ENCODE measurements around the gene HPCAL1.

The HPCAL1 gene

GRCh38 chr2:10274376-10274775 is 28.3 kb upstream of the HPCAL1 start:
- Mint-ChIP-seq H3K27ac (no peak overlapping the region), H3K4me1 (ENCODE audit: low read depth in 2 of 2) (peaks cover 18 to 20% of the 10 kb centered on the region in 2 donors), H3K9me3 (no peaks in the 10 kb centered on the region), H3K36me3 (ENCODE audit: insufficient read depth) (peaks cover 6% of the 10 kb centered on the region), H3K4me3 (no peak overlapping the region), H3K27me3 (no peaks in the 10 kb centered on the region)
- ATAC-seq (replicated peaks) (no peak), DNase-seq (no peak)

- no peaks in the 10 kb centered on the region for H3K27me3 Mint-ChIP-seq
- H3K36me3 Mint-ChIP-seq (ENCODE audit: insufficient read depth): peaks cover 6% of the 10 kb centered on the region
- H3K4me3 Mint-ChIP-seq: no peak overlapping the region
- DNase-seq (no peak), ATAC-seq (replicated peaks) (no peak)
- peaks cover 18 to 22% of the 10 kb centered on the region in 2 donors for H3K4me1 Mint-ChIP-seq (ENCODE audit: low read depth in 2 of 2)
- H3K27ac Mint-ChIP-seq: no peak overlapping the region
- no peaks in the 10 kb centered on the region for H3K9me3 Mint-ChIP-seq
Measured at GRCh38 chr2:10274983-10275802, 27.5 kb upstream of the HPCAL1 start.

GRCh38 chr2:10276481-10277292 is 26.0 kb upstream of the HPCAL1 start:
- Mint-ChIP-seq H3K4me3 (peak overlapping the region; percentile 13 to 51), H3K9me3 (no peaks in the 10 kb centered on the region), H3K4me1 (ENCODE audit: low read depth in 2 of 2) (peaks cover 18 to 20% of the 10 kb centered on the region in 2 donors), H3K36me3 (ENCODE audit: insufficient read depth) (peaks cover 3% of the 10 kb centered on the region), H3K27me3 (no peaks in the 10 kb centered on the region), H3K27ac (peak overlapping the region; percentile 37 to 87)
- DNase-seq (no peak), ATAC-seq (replicated peaks) (no peak)

GRCh38 chr2:10277293-10278028 is 25.2 kb upstream of the HPCAL1 start:
- no peaks in the 10 kb centered on the region for H3K9me3 Mint-ChIP-seq
- DNase-seq: no peak
- H3K27me3 Mint-ChIP-seq: no peaks in the 10 kb centered on the region
- H3K4me3 Mint-ChIP-seq: peak overlapping the region; percentile 13 to 51
- H3K27ac Mint-ChIP-seq: peak overlapping the region; percentile 37 to 87
- peaks cover 18% of the 10 kb centered on the region in 2 donors for H3K4me1 Mint-ChIP-seq (ENCODE audit: low read depth in 2 of 2)
- peaks cover 3% of the 10 kb centered on the region for H3K36me3 Mint-ChIP-seq (ENCODE audit: insufficient read depth)
- ATAC-seq (replicated peaks): no peak

DNA sequence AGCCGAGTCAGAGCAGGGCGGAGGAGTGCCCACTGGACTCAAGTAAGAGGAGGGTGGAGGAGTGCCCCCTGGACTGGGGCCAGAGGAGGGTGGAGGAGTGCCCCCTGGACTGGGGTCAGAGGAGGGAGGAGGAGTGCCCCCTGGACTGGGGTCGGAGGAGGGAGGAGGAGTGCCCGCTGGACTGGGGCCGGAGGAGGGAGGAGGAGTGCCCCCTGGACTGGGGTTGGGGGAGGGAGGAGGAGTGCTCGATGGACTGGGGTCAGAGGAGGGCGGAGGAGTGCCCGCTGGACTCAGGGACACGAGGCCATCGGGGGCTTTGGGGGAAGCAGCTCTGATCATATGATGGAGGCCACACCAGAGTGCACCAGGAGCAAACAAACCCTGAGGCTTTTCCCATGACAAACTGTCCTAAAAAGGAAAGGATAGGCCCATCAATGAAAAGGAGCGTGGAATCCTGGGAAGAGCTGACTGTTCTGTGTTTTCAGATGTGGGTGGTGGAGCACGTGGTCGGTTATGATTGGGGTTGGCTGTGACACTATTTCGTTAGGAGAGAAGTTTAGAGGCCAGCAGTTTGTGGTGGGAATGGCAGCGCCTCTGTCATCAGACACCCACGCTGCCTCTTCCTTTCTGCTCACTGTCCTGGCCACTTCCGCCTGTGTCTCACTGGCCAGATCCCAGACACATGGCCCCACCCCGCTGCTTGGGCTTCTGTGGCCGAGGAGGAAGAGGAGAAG is 24.5 kb upstream of the HPCAL1 start:
- Mint-ChIP-seq H3K27ac (peak overlapping the region; percentile 66 to 87), H3K4me3 (peak overlapping the region; percentile 7 to 28), H3K27me3 (no peaks in the 10 kb centered on the region), H3K4me1 (ENCODE audit: low read depth in 2 of 2) (peaks cover 18% of the 10 kb centered on the region in 2 donors), H3K9me3 (no peaks in the 10 kb centered on the region), H3K36me3 (ENCODE audit: insufficient read depth) (peaks cover 3% of the 10 kb centered on the region)
- DNase-seq: no peak
- peak; percentile 73 for ATAC-seq (replicated peaks)

GRCh38 chr2:10278763-10279471 is 23.8 kb upstream of the HPCAL1 start:
- Mint-ChIP-seq H3K4me1 (ENCODE audit: low read depth in 2 of 2) (peaks cover 18 to 20% of the 10 kb centered on the region in 2 donors), H3K27ac (peak overlapping the region; percentile 66 to 87), H3K9me3 (no peaks in the 10 kb centered on the region), H3K4me3 (peak overlapping the region; percentile 7 to 28), H3K27me3 (no peaks in the 10 kb centered on the region), H3K36me3 (ENCODE audit: insufficient read depth) (peaks cover 3% of the 10 kb centered on the region)
- ATAC-seq (replicated peaks): no peak
- DNase-seq: no peak

GRCh38 chr2:10279472-10279870 is 23.2 kb upstream of the HPCAL1 start:
- DNase-seq (no peak), ATAC-seq (replicated peaks) (no peak)
- Mint-ChIP-seq H3K4me3 (no peak overlapping the region), H3K9me3 (no peaks in the 10 kb centered on the region), H3K27me3 (no peaks in the 10 kb centered on the region), H3K27ac (peak overlapping the region in 1 of 2 donors; percentile 78), H3K4me1 (ENCODE audit: low read depth in 2 of 2) (peaks cover 18 to 20% of the 10 kb centered on the region in 2 donors), H3K36me3 (ENCODE audit: insufficient read depth) (peaks cover 3% of the 10 kb centered on the region)

DNA sequence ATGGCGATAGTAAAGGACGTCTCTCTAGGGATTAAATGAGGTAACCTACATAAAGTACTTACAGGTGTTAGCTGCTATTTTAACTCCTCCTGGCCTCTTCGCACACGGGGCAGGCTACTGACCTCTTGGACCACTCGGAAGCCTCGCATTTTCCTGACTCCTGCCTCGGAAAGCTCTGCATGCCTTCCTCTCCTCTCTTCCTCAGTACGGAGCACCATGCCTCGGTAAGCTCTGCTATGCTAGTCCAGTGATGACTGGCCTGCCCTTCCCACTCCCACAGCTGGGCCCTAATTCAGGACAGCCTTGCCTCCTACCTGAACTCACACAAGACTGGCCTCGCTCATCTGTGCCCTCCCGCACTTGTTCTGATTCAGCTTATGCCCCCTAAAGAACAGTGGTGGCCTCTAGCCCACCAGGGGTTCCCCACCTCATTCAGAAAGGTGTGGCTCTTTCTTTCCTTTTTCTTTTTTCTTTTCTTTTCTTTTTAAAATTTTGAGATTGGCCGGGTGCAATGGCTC is 22.7 kb upstream of the HPCAL1 start:
- Mint-ChIP-seq H3K4me3 (no peak overlapping the region), H3K4me1 (ENCODE audit: low read depth in 2 of 2) (peaks cover 18 to 20% of the 10 kb centered on the region in 2 donors), H3K9me3 (no peaks in the 10 kb centered on the region), H3K27ac (peak overlapping the region in 1 of 2 donors; percentile 78), H3K36me3 (ENCODE audit: insufficient read depth) (peaks cover 3% of the 10 kb centered on the region), H3K27me3 (no peaks in the 10 kb centered on the region)
- ATAC-seq (replicated peaks) (no peak), DNase-seq (no peak)

DNA sequence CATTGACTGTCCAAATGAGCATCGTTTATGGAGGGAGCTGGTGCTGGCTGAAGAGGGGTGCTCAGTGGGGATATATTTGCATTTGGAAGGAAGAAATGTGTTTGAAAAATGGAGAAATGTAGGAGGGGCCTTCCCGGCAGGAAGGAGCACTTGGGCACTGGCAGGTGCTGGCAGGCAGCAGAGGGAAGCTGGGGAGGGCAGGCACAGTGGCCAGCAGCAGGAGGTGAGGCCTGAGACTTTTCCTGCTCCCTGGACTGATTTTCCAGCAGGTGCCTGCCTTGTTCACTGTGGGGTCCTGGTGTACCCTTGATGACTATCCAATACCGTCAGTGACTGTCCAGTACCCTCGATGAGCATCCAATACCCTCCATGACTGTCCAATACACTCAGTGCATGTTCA is 20.8 kb upstream of the HPCAL1 start:
- H3K27ac Mint-ChIP-seq: no peak overlapping the region
- peaks cover 3% of the 10 kb centered on the region for H3K36me3 Mint-ChIP-seq (ENCODE audit: insufficient read depth)
- ATAC-seq (replicated peaks): no peak
- peaks cover 18 to 22% of the 10 kb centered on the region in 2 donors for H3K4me1 Mint-ChIP-seq (ENCODE audit: low read depth in 2 of 2)
- no peaks in the 10 kb centered on the region for H3K9me3 Mint-ChIP-seq
- no peak overlapping the region for H3K4me3 Mint-ChIP-seq
- no peak for DNase-seq
- no peaks in the 10 kb centered on the region for H3K27me3 Mint-ChIP-seq

DNA sequence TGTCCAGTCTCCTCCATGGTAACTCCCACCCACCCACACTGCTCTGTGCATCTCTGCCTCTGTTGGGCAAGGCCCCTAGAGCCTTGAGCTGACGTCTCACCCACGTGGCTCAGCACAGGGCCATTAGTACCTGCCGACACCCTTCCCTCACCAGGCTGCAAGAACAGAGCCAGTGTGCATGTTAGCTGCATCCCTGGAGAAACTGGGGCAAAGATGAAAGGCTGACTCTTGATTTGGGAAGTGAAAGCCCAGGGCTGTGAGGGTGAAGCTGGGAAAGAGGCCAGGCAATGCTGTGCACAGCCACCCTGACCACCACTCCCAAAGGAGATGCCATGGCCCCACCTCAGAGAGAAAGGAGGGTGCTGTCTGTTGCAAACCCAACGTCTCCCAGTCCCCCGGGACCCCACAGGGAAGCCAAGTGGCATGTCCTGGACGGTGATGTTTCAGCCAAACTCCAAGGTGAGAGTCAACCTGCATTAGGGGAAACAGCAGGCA is 20.0 kb upstream of the HPCAL1 start:
- Mint-ChIP-seq H3K4me3 (no peak overlapping the region), H3K4me1 (ENCODE audit: low read depth in 2 of 2) (peaks cover 11 to 17% of the 10 kb centered on the region in 2 donors), H3K36me3 (ENCODE audit: insufficient read depth) (peaks cover 3% of the 10 kb centered on the region), H3K27ac (no peak overlapping the region), H3K27me3 (no peaks in the 10 kb centered on the region), H3K9me3 (no peaks in the 10 kb centered on the region)
- DNase-seq: no peak
- no peak for ATAC-seq (replicated peaks)

GRCh38 chr2:10283106-10284062 is 19.3 kb upstream of the HPCAL1 start:
- Mint-ChIP-seq H3K4me3 (no peak overlapping the region), H3K27me3 (no peaks in the 10 kb centered on the region), H3K27ac (no peak overlapping the region), H3K4me1 (ENCODE audit: low read depth in 2 of 2) (peaks cover 5 to 12% of the 10 kb centered on the region in 2 donors), H3K36me3 (ENCODE audit: insufficient read depth) (peaks cover 3% of the 10 kb centered on the region), H3K9me3 (no peaks in the 10 kb centered on the region)
- ATAC-seq (replicated peaks) (peak; percentile 26), DNase-seq (no peak)
